GM19023 (cell line): Measurements from ENCODE around the gene CITED1.
"Not testable (repeated sequence)": the region's sequence is repeated elsewhere in the genome, so short reads cannot be mapped to it uniquely, and the experiment has no call there.

Experiments used
- ATAC-seq: cut with Tn5 transposase; IDR thresholded peaks from one replicate; pipeline ENCODE4 v1.9.1; 2021; ENCODE audit warnings: mild to moderate bottlenecking, moderate library complexity; ENCODE audit not compliant: unreplicated experiment

The CITED1 gene, protein sequence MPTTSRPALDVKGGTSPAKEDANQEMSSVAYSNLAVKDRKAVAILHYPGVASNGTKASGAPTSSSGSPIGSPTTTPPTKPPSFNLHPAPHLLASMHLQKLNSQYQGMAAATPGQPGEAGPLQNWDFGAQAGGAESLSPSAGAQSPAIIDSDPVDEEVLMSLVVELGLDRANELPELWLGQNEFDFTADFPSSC

DNA sequence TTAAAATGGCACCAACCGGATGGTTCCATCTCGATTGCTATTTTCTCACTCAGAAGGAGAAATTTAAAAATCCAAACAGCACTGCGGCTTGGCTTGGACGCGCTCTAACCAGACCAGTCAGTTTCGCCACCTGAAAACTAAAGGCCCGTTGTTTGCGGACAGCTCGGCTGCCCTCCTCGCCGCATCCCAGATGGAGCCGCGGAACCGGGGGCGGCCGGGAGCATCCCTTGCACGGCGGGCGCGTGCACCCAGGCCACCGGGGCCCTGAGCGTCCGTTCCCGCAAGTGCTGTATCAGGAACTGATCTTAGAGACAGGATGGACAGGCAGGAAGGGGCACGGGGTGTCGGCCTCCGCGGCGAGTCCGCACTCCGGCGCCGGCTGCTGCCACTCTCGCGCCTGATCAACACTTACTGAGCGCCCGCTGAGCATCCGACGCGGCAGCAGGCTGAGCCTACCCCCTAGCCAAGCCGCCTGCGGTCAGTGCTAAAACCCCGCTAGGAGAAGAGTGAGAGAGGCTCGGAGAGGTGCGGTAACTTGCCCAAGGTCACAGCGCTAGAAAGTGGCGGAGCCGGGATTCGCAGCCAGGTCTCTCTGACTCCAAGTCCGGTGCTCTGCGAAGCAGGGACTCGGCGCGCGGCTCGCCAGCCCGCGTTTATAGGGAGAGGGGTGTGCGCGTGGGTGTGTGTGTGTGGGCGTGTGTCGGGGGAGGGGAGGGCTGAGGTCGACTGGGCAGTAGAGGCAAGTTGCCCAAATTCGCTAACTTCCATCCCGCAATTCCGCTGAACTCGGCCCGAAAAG is at the start of gene CITED1:
Gene CITED1 (minus strand): TSS at position 629 of the 799 bp plus-strand sequence. CDS start 3,045 bp downstream, outside the sequence.
- no peak for ATAC-seq

DNA sequence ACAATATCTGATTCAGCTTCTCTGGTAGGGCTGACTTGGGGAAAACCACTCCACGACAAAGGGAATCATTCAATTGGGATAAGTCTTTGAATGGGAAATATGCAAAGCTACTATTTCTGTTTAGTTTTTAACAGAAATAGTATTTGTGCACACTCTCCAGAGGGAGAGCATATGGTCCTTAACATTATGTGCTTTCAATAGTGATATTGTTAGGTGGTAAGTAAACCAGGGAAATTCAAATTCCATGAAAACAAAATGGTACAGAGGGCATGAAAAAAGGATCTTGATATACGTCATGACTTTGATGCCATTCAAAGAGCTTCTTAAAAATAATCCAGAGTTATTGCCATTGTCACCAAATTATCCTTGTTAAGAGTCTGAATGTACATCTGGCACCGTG is 47.1 kb upstream of the CITED1 start:
- no peak for ATAC-seq

DNA sequence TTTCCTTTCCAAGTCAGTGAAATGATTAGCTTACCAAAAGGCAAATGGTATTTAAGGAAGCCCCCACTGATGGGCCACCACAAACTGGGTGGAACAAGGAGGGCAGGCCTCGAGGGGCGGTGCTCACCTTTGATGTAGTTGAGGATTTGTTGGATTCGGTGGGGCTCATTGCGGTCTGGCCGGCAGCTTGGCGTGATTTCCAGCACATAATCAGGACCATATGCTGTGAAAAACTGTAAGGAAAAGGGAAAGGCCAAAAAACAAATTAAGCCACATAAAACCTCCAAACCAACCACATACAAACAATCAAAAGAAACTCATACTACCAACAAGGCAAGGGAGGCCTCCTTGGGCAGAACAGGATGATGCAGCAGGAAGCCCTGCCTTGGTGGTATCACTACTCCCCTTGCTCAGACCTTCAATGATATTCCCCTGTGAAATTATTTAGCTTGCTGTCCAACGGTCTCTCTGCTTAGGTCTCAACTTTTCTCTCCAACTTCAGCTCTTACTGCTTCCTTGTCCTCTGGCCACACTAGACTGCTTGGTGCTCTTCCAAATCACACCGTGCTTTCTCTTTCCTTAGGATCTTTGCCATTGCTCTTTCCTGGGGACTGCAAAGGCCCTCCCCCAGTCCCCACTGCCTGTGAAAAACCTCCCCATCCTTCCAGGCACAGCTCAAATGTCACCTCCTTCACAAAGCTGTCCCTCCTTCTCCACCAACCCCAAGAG is 46.1 kb upstream of the CITED1 start:
- no peak for ATAC-seq

DNA sequence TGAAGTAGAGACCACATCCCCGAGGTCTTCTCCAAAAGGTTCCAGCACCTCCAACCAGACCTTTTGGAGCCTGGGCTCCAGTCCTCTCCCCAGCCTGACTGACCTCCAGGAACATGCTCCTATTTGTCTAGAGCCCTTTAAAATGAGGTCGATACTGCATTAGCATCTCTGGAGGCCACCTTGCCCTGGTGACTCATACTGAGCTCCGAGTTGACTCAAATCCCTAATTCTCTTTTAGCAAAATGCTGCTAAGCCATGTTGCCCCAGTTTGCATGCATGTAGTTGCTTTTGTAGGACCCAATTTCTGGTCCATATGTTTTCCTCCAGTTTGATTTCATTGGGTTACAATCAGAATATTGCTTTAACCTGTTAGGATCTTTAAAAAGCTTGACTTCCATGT is 43.5 kb upstream of the CITED1 start:
- peak; percentile 96 for ATAC-seq

DNA sequence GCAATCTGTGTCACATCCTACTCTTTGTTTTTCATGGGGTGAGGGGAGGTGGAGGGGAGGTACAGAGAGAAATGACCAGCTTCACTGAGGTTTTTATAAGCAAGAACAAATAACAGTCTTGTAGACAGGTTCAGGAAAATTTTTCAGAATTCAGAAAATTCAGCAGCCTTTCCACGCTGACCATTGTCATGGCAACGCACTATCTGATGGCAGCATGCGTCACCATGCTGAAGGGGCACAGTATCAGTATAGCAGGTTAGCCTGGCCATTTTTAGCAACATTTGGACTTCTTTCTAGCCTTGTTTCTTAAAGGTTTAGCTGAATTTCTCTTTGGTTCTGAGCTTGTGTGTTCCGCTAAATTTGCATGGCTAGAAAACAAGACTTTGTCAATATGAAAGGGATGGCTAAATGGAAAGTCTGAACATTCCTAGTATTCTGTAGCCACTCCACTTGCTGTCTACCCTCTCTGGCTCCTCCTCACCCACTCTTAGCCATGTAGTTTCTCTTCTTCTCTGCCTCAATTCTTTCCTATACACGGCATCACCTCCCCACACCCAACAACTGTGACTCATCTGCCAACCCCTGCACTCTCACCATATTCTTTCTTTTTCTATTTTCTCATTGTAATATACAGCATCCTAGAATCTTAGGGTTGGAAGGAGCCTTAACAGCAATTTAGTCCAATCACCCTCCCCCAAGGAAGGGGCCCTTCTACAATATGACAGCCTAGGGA is 42.7 kb upstream of the CITED1 start:
- ATAC-seq, result no peak

DNA sequence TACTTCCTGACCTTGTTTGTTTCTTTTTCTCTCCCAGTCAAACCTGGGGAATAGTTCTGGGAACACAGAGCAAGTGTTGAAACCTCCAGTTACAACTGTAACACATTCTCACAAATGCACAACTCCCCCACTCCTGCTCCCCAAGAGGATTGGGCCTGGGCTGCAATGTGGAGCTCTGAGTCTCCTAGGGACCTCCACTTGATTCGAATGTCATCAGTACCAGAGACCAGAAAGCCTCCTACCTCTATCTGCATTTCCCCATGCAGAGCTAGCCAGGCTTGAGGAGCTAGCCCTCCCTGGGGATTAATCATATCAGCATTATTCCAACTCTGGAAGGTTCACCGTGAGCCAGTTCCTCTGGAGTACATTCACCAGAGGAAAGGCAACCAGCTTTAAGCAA is 41.7 kb upstream of the CITED1 start:
- ATAC-seq, result no peak

DNA sequence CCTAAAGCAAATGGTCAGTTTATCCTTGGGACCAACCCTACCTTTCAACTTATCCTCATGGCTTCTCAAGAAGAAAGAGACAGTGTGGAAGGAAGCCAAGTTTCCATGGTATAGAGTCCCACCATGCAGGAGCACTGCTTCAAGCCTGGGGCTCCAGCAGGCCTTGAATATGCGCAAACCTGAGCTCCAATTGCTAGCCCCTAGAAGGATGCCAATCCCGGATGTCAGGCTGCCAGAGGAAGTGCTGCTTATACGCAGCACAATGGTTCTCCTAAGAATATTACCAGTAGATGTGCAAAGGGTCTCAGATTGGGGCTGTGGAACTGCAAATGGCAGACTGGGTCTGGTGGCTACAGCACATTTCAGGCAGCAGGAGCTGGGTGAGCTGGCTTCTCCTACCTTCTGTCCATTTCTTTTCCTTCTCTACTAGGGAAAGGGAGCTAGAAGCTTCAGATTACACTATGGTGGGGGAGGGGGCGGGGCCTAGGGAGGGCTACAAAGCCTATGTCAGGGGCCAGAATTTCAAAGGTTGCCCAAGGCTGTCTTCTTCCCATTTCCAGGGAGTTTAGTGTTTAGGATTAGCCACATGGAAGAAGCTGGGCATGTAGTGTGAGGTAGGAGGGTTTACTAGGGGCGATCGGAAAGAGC is 40.7 kb upstream of the CITED1 start:
- ATAC-seq, result no peak

DNA sequence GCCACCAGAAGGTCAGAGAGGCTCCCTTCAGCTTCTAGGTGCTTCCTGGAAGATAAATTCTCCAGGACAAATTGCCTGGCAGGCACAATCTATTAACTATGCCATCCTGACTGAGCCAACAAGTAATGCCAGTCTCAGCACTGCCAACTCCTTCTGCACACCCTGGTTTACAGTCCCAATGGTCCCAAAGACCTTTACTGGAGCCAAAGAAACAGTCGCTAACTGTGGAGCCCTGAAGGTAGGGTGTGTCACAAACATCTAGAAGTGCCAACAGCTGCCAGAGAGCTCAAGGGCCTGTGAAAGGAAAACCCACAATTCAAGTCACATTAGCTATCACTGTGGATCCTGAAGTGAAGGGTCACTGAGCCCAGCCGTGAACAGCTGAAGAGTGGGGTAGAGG is 34.9 kb upstream of the CITED1 start:
- ATAC-seq, result no peak

DNA sequence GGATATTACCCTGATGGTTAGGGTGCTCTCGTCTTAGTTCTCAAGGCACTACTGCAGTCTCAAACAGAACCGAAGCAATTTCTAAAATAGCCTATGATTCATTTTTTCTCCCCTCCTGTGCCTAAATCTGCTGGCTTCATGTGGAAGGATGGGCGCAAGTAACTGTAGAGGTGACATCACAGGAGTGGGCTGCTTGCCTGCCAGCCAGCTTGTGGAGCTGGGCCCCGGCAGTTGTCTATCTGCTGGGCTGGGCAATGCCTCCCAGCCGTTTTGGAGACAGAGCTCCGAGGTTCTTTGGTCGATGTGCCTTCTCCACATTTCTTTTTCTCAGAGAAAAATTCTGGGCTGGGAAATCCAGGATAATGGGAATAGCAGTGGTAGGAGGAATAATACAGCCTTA is 34.3 kb upstream of the CITED1 start:
- ATAC-seq, result no peak

DNA sequence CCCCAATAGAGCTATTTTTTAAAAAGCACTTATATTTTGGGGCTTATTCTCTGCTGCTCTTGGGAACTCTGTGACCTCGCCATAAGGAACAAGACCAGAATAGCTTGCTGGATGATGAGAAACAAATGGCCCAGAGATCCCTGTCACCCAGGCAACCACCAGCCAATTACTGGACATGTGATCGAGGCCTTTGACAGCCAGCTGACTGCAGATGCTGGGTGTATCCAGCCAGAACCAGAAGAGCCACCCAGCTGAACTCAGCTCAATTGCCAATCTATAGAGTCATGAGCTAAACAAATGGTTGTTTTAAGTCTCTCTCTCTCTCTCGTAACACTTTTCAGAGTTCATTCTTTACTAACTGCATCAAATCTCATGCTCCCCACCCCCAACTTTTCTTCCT is 24.4 kb upstream of the CITED1 start:
- ATAC-seq, result no peak

DNA sequence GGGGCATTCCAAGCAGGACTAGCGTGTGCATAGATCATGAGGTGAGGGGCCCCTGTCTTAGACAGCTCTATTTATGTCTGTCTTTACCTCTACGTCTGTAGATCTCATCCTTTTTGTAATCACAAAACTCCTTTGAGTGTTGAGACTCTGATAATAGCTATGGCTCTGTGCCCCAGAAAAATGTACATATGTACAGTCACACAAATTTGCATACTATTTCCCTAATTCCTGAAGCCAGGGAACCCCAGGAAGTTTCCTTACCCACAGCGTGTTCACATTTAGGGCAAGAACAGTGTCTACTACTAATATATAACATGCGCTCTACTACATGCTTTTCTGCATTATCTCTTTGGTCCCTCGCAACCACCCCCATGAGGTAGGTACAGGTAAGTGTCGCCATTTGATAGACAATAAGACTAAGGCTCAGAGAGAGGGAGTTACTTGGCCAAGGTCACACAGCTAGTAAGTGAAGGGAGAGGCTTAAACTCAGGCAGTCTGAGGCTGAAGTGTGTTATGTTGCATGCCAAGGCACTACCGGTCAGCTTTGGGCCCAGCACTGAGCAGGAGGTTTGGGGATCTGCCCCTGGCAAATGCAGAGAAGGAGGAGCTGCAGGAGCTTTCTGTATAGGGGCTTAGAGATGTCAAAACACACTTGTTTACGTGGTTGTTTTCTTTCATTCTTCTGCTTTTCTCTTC is 21.0 kb upstream of the CITED1 start:
- ATAC-seq, result no peak

DNA sequence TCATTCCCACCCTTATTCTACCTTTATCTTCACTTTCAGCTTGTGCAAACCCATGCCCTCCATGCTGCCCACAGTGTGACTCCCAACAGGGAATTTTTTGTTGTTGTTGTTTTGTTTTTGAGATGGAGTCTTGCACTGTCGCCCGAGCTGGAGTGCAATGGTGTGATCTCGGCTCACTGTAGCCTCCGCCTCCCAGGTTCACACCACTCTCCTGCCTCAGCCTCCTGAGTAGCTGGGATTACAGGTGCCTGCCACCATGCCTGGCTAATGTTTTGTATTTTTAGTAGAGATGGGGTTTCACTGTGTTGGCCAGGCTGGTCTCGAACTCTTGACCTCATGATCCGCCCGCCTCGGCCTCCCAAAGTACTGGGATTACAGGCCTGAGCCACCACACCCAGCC is 13.9 kb upstream of the CITED1 start:
- ATAC-seq, result not testable (repeated sequence)

DNA sequence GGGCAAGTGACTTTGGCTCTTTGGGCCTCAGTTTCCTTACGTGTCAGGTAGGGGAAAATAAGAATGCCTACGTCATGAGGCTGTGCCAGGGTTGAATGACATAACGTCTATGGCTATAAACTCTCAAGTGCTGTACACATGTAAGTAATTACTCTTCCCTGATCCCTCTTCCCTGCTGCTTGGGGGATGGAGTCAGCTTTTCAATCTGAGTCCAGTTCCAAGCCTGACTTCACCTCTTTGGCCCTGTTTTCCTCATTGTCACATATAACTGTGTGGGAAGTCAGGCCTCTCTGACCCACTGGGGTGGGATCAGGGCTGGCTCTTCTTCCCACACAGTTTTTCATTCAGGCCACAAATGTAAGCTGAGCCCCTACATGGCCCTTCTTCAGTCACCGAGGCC is 11.4 kb upstream of the CITED1 start:
- ATAC-seq, result no peak

DNA sequence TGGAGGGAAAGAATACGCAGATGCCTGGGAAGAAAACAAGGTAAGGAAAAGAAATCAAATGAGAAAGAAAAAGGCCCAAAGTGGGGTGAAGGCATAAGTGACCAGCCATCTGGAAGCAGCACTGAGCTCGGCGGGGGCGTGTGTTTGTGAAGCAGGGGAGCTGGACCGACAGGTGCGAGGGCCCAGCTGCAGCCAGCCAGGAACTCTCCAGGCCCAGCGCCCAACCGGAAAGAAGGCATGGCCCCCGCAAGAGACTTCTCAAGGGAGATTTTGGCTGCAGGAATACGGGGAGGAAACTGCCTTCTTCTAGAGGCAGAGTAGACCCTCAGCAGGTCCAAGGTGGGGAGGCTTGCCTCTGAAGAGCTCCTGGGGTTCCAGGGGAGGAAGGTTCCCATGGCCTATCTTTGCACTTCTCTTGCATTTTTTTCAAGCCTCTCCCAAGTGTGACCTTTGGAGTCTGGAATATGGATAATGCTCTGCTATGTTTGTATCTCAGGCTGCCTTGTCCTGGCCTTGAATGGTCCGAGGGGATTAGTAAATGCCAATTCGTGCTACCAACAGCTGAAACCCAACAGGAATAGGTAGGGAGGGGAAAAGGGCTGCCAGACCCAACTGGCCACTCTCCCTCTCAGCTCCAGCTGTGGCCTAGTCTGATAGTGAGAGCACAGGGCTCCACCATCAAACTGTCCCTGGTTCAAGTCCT is 10.8 kb upstream of the CITED1 start:
- ATAC-seq, result no peak

DNA sequence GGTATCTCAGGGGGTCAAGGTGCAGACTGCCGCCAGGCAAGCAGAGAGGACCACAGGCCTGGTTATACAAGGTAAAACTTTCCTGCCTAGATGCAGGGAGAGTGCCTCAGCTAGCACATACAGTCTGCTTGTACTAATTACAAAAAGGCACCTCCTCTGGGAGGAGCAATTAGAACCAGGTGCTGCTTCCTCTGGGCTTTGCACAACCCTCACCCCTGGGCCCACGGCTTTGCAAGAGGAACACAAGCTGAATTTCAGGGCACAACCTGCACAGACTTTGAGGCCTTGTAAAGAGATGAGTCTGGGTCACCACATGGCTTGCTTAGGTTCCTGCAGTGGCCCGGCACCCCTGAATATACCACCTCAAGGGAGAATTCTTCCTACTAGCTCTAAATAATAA is 9.2 kb upstream of the CITED1 start:
- ATAC-seq, result no peak

DNA sequence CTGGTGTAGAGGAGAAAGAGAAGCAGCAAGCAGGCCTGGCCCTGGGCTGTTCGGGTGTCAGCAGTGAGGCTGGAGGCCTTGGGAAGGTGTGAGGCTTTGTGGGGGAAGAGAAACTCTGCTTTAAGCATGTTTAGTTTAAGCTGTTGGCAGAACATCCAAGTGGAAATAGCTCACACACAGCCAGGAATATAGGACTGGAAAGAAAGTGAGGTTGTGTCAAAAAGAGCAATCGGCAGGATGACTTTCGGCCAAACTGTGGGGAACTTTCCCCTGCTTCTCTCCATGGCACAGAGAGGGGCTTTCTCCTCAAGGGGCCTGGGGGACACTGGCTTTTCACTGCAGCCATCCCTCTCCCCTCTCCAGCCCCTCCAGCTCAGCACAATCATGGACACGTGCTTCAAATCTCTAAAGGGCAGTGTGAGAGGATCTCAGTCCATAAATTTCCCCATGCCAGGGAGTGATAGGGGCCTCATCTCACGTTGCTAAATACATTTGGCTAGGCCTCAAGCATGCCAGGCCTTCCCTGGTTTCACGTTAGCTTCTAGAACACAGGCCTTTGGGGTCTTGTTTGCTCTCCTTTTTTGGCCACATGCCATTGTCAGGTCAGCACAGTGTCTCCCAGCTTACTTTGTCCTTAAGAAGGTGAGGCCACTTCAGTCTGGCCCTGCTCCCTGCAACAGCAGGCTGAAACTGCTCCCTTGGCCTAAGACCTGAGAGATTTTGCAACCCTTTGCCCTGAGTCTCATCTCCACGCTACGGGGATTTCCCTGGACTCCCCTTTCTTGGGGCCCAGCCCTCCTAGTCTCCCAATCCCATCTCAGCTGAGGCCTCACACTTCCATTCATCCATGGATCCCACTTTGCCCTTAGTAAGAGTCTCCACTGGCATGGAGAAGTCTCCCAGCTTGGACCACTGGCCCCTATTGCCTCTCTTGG is 8.3 kb upstream of the CITED1 start:
- ATAC-seq, result no peak

DNA sequence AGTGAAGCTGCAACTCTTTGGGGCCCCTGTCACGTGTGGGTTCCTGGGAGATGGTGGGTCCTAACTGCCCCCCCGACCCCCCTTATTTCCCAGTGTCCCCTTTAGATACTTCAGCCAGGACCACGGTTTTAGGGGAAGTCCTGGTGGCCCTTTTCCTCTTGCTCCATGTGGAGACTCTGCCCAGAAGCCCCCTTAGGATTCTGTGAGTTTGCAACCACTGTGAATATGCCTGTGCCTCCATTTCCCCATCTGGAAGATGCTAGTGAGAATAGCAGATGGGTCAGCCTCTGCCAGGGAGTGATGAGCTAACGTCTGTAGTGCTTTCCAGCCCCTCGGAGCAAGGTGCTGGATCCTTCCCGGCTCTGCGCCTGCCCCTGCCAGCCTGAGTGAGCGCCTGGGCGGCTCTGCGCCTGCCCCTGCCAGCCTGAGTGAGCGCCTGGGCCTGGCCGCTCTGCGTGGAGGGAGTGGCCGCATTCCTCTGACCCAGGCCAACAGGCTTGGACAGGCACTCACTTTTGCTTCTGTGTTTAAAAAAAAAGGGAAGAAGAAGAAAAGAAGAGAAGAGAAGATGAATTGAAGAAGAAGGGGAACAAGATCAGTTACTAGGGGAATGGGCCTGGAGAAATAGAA is 6.7 kb upstream of the CITED1 start:
- no peak for ATAC-seq
